HG03103 (cell line): Measurements from ENCODE around the gene ITFG1.
"Not testable (repeated sequence)": the region's sequence is repeated elsewhere in the genome, so short reads cannot be mapped to it uniquely, and the experiment has no call there.

ENCODE experiments used
- ATAC-seq: cut with Tn5 transposase; IDR thresholded peaks from one replicate; pipeline ENCODE4 v1.9.1; 2021; ENCODE audit warnings: low read depth; ENCODE audit not compliant: unreplicated experiment

ITFG1 gene

DNA sequence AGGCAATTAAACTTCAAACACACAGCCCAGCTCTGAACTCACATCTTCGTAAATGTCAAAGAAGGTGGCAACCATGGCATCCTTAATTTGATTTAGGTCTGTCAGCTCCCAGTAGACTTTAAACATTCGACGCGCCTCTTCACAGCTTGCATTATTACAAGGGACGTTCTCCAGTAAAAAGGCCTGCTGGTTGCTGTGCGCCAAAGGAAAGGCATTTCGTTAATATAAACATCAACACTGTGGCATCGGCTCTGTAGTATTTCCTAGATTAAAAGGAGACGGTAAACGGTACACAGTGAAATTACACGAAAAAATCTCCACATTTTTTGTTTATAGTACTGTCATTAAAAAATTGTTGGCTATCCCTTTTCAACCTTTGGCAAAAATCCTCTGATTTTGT, 200.4 kb downstream of the ITFG1 start:
- ATAC-seq = no peak

DNA sequence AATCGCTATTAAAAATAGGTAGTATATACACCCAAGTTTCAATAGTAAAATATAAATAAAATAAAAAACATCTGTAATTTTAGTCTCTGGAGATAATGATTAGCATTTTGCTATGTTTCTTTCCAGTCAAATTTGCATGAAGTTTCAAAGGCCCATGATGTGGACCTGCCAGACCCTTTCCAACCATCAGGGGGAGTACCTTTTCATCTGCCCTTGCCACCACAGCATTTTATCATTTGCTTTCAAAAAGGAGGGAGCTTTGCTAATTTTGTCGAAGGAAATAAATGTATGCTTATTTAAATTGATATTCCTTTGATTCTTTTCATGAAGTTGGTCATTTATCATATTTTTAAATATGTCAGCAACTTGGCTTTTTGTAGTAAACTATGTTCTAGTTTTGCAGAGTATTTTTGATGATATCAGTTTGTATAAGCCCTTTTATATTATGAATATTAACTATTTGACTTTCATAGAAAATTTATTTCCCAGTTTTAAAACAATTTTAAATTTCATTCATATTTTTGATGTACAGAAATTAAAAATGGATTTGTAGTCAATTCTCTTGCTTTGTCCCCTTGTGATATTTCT, 201.9 kb downstream of the ITFG1 start:
- peak; percentile 54 for ATAC-seq

DNA sequence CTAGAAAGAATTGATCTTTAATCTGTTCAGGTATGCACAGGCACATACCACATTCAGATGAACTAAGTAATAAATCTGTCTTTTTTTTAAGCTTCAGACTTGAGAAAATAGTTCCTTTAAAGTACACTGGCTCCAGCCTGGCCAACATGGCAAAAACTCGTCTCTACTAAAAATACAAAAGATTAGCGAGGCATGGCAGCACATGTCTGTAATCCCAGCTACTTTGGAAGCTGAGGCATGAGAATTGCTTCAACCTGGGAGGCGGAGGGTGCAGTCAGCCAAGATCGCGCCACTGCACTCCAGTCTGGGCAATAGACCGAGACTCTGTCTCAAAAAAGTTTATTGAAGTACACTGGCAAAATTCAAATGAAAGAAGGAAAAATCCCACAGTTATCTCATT, 206.1 kb downstream of the ITFG1 start:
- no peak for ATAC-seq

DNA sequence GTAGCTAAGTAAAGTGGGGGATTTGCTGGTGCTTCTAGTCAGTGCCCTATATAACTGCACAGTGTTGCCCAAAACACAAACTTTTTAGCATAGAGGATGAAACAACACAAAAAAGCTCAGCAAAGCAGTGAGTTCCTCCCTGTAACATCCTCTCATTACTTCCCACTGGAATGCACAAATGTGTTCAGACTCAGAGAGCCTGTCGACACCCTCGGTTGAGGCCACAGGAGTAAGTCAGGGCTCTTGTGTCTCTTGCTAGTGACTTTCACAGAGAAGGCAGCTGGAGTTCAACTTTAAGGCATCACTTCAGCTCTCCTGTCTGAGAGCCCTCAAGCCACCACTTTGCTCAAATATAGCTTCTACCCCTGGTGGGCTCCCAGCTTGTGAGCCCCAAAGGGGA, 209.9 kb downstream of the ITFG1 start:
- no peak for ATAC-seq

DNA sequence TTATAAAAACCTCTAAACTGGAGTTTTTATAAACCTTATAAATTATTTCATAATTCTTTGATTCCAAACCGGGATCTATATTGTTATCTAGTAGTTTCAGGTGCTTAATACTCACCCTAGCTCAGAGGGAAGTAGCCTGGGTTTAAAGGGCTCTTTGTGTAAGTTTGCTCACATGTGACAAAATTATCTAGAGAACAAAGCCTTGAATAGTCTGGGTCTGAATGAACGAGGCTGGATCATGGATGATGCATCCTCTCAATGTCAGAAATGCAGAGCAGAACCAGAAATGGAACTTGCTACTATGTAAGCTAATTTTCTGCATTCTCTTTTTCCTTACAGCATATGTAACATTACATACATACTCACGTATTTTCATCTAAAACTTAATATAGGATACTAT, 213.2 kb downstream of the ITFG1 start:
- no peak for ATAC-seq

DNA sequence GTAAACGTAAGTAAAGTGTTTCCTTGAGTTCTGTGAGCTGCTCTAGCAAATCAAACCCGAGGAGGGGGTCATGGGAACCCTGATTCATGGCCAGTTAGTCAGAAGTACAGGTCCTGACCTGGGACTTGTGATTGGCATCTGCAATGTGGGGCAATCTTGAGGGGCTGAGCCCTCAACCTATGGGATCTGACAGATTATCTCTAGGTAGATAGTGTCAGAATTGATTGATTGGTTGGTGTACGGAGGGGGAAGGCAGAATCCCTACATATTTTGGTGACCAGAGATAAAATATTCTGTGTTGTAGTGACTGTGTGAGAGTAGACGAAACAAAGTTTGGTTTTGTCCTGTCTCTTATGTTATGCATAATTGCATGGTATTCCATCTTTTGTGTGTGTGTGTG, 216.7 kb downstream of the ITFG1 start:
- ATAC-seq = no peak

DNA sequence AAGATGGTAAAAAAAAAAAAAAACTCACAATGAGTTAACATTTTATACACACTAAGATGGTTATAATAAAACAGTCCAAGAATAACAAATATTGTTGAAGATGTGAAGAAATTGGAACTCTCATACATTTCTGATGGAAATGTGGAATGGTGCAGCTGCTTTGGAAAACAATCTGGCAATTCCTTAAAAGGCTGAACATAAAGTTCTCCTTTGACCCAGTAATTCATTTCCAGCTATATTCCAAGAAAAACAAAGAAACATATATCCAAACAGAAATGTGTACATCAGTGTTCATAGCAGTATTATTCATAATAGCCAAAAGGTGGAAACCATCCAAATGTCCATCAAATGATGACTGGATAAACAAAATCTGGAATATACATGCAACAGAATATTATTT, 219.8 kb downstream of the ITFG1 start:
- ATAC-seq = no peak

DNA sequence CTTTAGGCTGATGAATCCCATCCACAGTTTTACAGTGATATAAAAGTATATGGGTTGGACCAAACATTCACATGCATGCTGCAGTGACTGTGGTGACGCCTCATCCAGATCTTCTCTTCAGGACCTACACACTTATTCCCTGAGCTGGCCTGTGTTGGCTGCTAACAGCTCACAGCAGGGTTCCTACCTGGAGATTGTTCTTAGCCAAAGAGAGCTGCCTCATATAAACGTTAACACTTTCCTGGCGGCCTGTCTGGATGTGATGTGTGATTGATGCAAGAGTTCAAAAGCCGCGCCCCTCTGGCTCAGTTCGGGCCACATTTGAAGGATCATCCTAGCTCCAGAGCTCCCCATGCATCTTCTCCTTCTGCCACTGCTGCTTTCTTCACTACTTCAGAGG, 224.1 kb downstream of the ITFG1 start:
- ATAC-seq = no peak

DNA sequence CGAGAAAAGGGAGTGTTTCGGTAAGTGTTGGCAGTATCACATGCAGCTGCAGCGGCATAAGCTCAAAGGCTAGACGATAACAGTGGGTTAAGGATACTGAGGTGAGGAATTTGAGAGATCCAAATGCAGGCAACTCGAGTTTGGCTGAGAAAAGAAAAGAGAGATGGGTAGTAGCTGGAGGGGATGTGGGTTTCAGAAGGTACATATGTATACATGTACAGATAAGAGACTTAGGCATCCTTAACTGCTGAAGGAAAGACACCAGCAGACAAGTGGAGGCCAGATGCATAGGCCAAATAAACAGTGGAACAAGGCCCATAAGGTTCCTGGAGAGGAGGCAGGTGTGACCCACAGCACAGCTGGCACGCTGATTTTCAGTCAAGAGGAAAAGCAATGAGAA, 230.6 kb downstream of the ITFG1 start:
- ATAC-seq = no peak

DNA sequence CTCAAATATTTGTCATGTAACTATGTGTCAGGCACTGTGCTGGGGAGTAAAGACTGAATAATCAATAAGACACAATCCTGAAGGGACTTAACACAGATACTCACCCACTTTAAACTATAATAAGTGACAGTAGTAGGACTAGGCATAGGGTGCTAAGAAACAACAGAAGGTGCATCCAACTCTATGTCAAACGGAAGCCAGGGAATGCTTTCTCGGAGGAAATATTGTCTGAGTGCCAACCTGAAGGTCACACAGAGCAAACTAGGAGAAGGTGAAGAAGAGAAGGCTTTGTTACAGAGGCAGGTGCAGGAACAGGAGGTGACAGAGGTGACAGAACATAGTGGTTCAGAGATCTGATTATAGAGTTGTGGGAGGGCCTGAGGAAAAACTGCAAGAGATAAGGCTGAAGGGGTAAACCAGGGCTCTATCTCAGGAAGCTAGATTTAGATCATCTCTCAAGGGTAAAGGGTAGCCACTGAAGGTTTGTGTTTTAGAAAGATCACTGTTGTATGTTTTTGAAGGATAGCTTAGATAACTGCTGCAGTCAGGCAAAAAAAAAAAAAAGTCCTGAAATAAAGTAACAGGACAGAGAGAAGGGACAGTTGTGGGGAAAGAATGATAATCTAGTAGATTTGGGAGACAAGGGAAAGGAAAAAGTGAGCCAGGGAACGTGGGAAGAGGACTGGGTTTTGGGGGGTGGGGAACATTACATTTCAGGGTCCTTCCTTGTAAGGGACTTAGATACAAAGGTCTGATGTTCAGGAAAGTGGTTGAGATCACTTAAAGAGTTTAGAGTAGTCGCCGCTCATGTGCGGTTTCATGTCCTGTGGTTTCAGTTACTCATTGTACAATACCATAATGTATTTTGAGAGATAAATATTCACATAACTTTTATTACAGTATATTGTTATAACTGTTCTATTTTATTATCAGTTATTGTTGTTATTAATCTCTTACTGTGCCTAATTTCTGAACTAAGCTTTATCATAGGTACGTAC, 231.5 kb downstream of the ITFG1 start:
- ATAC-seq = no peak

DNA sequence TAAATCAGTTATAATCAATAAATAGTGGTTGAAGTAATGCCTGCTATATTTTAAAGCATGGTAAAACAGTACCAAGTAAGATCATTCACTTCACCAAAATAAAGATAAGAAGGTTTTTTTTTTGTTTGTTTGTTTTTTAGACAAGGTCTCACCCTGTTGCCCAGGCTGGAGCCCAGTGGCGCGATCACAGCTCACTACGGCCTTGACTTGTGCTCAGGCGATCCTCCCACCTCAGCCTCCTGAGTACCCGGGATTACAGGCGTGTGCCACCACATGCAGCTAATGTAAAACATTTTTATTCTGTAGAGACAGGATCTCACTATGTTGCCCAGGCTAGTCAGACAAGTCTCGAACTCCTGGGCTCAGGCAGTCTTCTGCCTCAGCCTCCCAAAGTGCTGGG, 232.6 kb downstream of the ITFG1 start:
- no peak for ATAC-seq

DNA sequence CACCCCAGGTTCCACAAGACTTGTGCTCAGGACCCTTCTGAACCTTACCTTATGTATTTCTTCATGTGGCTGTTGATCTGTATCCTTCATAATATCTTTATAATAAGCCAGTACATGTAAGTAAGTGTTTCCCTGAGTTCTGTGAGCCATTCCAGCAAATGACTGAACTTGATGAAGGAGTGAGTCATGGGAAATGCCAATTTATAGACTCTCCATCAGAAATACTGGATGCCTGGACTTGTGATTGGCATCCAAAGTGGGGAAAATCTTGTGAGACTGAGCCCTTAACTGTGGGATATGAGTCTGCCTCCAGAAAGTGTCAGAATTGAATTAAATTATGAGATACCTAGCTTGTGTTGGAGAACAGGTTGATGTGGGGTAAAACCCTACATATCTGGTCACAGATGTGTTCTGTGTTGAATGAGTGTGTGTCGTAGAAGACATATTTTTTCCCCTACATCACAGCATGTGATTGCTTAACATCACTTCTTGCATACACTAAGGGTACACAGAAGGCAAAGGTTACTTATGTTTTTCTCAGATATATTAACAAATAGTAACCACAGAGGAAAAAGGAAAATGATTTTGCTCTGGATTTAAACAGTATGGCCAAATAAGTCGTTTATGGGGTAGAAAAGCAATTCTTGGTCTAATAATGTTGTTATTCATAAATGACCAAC, 247.0 kb downstream of the ITFG1 start:
- ATAC-seq = no peak

DNA sequence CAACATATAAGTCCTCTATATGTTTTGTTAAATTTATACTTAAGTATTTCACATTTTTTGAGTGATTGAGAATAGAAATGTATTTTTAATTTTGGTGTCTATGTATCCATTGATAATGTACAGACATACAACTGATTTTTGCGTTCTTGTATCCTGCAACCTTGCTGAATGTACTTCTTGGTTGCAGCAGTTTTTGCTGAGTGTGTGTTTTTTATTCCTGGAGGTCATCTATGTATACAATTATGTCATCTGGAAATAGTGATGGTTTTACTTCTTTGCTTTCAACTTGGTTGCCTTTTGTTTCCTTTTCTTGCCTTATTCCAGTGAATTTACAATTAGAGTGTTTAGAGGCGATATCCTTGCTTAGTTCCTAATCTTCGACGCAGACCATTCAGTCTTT, 249.6 kb downstream of the ITFG1 start:
- no peak for ATAC-seq

DNA sequence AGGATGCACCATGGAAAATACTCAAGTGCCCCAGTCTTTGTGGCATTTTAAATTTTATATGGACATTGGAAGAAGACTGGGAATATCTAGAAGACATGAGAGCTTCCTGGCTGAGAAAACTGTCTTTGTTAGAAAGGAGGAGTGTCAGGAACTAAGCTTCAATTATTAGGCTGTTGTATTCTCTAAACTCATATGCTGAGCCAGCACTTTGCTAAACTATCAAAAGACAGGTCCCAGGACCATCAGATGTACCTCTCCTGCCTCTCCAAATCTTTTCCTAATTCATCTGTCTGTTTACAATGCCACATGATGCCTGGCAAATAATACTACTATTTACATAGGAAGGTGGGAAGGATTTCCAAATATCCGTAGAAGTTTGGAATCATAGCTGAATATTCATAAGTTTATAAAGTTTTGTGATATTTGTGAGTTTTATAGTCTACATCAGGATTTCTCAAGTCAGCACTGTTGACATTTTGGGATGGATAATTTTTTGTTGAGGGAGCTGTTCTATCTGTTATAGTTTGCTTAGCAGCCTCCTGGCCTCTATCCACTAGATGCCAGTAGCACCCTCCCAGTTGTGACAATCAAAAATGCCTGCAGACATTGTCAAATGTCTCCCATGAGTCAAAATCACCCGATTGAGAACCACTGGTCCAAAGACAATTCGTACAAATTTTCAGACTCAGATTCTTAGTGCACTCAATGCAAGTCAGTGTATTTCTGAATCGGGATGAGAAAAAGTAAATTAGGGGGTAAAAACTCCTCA, 255.9 kb downstream of the ITFG1 start:
- ATAC-seq = no peak

DNA sequence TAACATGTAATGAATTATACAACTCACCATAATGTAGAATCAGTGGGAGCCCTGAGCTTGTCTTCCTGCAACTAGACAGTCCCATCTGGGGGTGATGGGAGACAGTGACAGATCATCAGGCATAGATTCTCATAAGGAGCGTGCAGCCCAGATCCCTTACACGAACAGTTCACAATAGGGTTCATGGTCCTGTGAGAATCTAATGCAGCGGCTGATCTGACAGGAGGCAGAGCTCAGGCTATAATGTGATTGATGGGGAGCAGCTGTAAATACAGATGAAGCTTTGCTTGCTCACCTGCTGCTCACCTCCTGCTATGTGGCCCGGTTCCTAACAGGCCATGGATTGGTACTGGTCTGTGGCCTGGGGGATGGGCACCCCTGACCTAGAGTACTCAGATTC, 257.4 kb downstream of the ITFG1 start:
- ATAC-seq = not testable (repeated sequence)

DNA sequence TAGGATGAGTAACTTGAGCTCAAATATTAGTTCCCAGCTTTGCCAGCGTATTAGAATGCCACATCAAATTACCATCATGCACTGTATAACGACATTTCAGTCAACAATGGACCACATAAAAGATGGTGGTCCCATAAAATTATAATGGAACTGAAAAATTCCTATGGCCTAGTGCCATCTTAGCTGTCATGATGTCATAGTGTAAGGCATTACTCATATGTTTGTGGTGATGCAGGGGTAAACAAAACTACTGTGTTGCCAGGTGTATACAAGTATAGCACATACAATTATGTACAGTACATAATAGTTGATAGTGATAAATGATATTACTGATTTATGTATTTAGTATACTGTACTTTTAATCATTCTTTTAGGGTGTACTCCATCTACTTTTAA, 262.7 kb downstream of the ITFG1 start:
- ATAC-seq = no peak

DNA sequence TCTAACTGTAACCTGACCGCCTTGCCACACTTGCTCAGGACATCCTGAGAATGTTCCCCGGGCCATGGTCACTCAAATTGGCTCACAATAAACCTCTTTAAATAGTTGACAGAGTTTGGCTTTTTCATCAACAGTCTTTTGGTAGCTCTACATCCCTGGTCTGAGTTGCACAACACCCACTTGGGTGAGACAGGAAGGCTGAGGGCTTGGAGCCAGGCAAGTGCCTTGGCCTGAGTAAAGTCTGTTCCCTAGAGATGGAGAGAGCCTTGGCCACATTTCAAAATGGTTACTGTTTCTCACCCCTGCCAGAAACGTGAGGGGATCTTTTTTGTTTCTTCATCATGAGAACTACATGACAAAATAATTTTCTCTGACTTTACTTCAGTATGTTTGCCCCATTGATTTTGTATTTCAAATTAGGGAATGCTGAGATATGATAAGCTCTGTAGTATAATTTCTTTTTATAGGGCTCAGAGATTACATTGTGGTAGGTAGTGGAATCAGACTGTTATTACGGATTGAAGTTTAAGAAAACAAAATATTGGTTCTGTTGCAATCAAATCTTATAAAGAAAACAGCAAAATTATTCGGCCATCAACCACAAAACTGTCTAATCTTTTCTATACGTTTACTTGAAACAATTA, 263.2 kb downstream of the ITFG1 start:
- ATAC-seq = no peak

DNA sequence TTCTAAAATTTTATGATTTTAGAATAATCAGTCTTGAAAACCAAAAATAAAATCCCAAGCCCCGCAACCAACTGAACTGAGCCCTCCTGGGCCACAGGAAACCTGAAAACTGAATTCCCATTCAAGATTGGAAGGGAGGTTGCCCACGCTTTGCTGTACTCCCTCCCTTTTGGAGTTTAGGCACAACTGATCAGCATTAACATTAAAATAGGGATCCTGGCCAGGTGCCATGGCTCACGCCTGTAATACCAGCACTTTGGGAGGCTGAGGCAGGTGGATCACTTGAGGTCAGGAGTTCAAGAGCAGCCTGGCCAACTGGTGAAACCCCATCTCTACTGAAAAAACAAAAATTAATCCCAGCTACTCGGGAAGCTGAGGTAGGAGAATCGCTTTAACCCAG, 264.4 kb downstream of the ITFG1 start:
- no peak for ATAC-seq

DNA sequence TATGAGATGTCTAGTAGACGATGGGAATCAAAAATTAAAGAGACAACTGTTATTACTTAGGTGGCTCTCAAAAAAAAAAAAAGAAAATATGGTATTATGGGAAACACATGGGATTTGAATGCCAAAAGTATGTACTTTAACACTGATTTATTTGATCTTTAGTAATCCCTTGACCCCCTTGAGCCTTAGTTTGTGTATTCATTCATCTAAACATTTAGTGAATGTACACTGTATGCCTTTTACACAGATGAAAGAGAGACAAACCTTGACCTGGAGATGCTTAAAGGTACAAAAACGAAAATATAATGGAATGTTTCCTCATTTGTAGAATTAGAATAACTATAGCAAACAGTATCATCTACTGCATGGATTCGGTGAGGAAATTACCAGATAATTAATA, 278.5 kb downstream of the ITFG1 start:
- no peak for ATAC-seq

DNA sequence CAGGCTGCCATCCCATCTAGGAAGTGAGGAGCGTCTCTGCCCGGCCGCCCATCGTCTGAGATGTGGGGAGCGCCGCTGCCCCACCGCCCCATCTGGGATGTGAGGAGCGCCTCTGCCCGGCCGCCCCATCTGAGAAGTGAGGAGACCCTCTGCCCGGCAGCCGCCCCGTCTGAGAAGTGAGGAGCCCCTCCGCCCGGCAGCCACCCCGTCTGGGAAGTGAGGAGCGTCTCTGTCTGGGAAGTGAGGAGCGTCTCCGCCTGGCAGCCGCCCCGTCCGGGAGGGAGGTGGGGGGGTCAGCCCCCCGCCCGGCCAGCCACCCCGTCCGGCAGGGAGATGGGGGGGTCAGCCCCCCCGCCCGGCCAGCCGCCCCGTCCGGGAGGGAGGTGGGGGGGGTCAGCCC, 279.8 kb downstream of the ITFG1 start:
- ATAC-seq = not testable (repeated sequence)
